HG02870 (cell line): Measurements from ENCODE around the gene SNED1.

ENCODE experiments used
- ATAC-seq: cut with Tn5 transposase; IDR thresholded peaks from one replicate; pipeline ENCODE4 v1.9.1; 2021; ENCODE audit warnings: mild to moderate bottlenecking, moderate library complexity; ENCODE audit not compliant: unreplicated experiment

SNED1 gene

GRCh38 chr2:240997856-240998705 is at the start of gene SNED1:
TSS of gene SNED1 (plus strand) at chr2:240998618. CDS start at chr2:240998838, 220 bp downstream.
- no peak for ATAC-seq

- no peak for ATAC-seq
These were observed 49.3 kb upstream of the SNED1 start for GRCh38 chr2:240948905-240949790.

GRCh38 chr2:240949791-240950705 is 48.4 kb upstream of the SNED1 start:
- no peak for ATAC-seq

GRCh38 chr2:240951045-240951594 is 47.3 kb upstream of the SNED1 start:
- ATAC-seq, result no peak

- no peak for ATAC-seq
These were observed 45.7 kb upstream of the SNED1 start for GRCh38 chr2:240952496-240953246.

GRCh38 chr2:240953426-240954410 is 44.7 kb upstream of the SNED1 start:
- ATAC-seq, result no peak

- no peak for ATAC-seq
These were observed 43.7 kb upstream of the SNED1 start for GRCh38 chr2:240954436-240955305.

- ATAC-seq, result no peak
These were observed 42.9 kb upstream of the SNED1 start for GRCh38 chr2:240955306-240956170.

GRCh38 chr2:240956171-240956934 is 42.1 kb upstream of the SNED1 start:
- no peak for ATAC-seq

GRCh38 chr2:240956935-240957655 is 41.3 kb upstream of the SNED1 start:
- ATAC-seq, result no peak

- no peak for ATAC-seq
These were observed 40.6 kb upstream of the SNED1 start for GRCh38 chr2:240957656-240958365.

GRCh38 chr2:240958366-240959213 is 39.8 kb upstream of the SNED1 start:
- no peak for ATAC-seq

- no peak for ATAC-seq
These were observed 39.0 kb upstream of the SNED1 start for GRCh38 chr2:240959214-240959940.
